ENCODE data around the gene NSDHL. TPM values are rescaled to one million over a fixed set of nuclear protein-coding genes. Genes with fewer than 3 reads are reported as not detected.
A peak's percentile ranks its signal among the peaks of the same experiment; 100 is the strongest.

The NSDHL gene
- total and polyA plus RNA-seq, 10 donors, result 6.1 to 11.2 (median 9.0) TPM

DNA sequence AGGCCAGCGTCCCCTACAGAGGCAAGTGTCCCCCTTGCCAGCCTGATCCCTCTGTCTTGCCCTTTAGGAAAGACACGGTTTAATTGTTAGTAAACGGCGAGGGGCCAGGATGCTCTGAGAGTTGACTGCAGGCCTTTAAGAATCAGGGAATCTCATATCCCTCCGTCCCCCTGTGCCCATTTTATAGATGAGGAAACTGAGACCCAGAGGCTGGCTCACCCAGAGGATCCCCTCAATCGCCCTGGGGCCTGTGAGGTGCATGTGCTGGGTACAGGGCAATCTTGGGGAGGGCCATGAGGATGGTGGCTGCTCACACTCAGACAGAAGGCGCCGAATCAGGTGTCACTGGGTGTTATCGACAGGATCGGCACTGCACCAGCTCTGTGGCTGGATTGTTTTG, 67.6 kb downstream of the NSDHL start:
- Histone ChIP-seq H3K27me3 (replicated peaks in 1 of 7) (peaks cover 0 to 48% (median 15%) of the 10 kb centered on the region in 7 donors), H3K36me3 (no peaks in the 10 kb centered on the region), H3K4me1 (peaks cover 0 to 4% (median 0%) of the 10 kb centered on the region in 6 donors), H3K4me3 (peak overlapping the region in 1 of 8 donors; percentile 50), H3K27ac (no peak overlapping the region), H3K9me3 (no peaks in the 10 kb centered on the region)
- TF ChIP-seq POLR2A (IDR thresholded peaks at IDR 0.05) (no peak), POLR2AphosphoS5 (IDR thresholded peaks at IDR 0.05) (no peak)
- TF ChIP-seq, protein P1, sequence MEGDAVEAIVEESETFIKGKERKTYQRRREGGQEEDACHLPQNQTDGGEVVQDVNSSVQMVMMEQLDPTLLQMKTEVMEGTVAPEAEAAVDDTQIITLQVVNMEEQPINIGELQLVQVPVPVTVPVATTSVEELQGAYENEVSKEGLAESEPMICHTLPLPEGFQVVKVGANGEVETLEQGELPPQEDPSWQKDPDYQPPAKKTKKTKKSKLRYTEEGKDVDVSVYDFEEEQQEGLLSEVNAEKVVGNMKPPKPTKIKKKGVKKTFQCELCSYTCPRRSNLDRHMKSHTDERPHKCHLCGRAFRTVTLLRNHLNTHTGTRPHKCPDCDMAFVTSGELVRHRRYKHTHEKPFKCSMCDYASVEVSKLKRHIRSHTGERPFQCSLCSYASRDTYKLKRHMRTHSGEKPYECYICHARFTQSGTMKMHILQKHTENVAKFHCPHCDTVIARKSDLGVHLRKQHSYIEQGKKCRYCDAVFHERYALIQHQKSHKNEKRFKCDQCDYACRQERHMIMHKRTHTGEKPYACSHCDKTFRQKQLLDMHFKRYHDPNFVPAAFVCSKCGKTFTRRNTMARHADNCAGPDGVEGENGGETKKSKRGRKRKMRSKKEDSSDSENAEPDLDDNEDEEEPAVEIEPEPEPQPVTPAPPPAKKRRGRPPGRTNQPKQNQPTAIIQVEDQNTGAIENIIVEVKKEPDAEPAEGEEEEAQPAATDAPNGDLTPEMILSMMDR (IDR thresholded peaks at IDR 0.05 in 8 of 11, conservative IDR thresholded peaks at IDR 0.05 in 3 of 11), result no peak
- no peak for DNase-seq
- intact Hi-C loops (cut with DNase I; ENCODE audit: low total_unique reads), result no loop called here
- WGBS, 5 donors, result 65 to 78% (median 72%) methylated on average over 6 to 10 of the region's 10 CpGs

DNA sequence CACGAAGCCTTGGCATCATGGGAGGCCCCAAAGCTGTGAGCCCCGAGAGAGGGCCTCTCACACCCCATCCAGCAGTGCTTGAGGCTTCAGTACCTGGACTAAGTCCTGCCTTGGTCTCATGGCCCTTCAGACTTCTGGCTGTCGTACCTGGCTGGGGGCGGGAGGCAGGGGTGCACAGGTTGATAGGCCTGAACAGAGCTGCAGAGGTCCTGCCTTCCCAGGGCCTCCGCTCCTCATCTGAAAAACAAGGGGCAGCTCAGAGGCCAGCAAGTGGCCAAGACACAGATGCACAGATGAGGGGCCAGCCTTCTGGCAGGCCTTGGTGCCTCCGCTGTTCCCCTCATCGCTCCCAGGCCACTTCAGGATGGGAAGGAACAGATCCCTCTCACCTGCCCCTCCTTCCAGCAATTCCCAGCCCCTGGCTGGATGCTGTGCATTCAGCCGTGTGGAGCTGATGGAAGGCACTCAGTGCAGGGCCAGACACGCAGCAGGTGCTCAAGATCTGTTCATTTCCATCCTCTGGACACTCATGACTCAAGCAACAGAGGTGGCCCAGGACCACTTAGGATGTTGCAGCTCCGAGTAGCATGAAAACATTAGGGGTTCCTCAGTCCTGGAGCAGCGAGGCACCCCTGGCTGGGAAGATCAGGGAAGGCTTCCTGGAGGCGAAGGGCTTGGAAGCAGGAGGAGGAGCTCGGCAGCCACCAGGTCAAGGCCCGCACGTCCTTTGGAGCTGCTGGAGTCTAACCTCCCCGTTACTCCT, 68.4 kb downstream of the NSDHL start:
- Histone ChIP-seq H3K27ac (no peak overlapping the region), H3K4me1 (peaks cover 0 to 4% (median 0%) of the 10 kb centered on the region in 6 donors), H3K27me3 (replicated peaks in 1 of 7) (peaks cover 0 to 55% (median 18%) of the 10 kb centered on the region in 7 donors), H3K36me3 (no peaks in the 10 kb centered on the region), H3K9me3 (no peaks in the 10 kb centered on the region), H3K4me3 (no peak overlapping the region)
- intact Hi-C loops (cut with DNase I; ENCODE audit: low total_unique reads), result no loop called here
- WGBS, 5 donors, result 79 to 91% (median 86%) methylated on average over 12 to 16 of the region's 16 CpGs; no CpG with 5 or more reads in 1 of the 5 donors
- peak; percentile 64 for DNase-seq
- TF ChIP-seq POLR2AphosphoS5 (IDR thresholded peaks at IDR 0.05) (no peak), POLR2A (IDR thresholded peaks at IDR 0.05) (no peak)
- TF ChIP-seq, protein P1 (IDR thresholded peaks at IDR 0.05 in 8 of 11, conservative IDR thresholded peaks at IDR 0.05 in 3 of 11), result no peak

DNA sequence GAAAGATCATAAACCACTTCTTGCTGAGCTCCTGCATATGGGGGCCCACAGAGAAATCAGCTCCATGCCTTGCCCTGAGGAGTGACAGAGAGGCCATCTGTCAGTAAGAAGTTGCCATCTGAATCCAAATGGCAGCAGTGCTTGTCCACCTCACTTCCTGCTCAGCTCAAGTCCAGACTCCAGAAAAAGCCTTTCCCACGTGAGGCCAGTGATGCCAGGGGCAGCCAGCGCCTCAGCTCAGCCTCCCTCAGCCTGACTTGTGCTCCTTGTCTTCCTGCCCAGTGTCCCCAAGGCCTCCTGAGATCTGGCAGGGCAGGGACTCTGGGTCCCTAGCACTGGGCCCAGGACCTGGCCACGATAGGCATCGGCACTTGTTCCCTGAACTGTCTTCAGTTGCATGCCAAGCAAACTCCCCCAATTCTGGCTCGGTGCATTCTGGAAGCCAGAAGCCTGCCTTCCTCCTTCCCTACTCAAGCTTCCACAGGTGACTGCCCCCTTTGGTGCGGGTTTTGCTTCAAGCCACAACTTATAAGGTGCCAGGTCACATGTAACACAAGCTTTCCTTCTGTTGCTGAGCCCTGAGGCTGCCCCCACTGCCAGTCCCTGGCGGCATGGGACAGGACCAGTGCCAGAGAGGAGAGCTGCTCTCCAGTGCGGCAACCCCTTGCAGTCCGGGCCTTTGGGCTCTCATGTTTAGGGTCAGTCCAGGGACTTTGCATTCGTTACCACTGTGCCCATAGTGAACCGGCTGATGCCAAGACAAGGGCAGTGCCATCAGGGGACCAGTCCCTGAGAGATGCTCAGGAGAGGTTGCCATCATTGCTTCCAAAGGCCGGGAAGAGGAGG, 69.2 kb downstream of the NSDHL start:
- Histone ChIP-seq H3K27me3 (replicated peaks in 1 of 7) (peaks cover 0 to 57% (median 18%) of the 10 kb centered on the region in 7 donors), H3K4me3 (no peak overlapping the region), H3K9me3 (no peaks in the 10 kb centered on the region), H3K36me3 (no peaks in the 10 kb centered on the region), H3K27ac (no peak overlapping the region), H3K4me1 (peaks cover 0 to 7% (median 0%) of the 10 kb centered on the region in 6 donors)
- TF ChIP-seq POLR2A (IDR thresholded peaks at IDR 0.05) (no peak), POLR2AphosphoS5 (IDR thresholded peaks at IDR 0.05) (no peak)
- TF ChIP-seq, protein P1 (IDR thresholded peaks at IDR 0.05 in 8 of 11, conservative IDR thresholded peaks at IDR 0.05 in 3 of 11), result no peak
- 76 to 93% (median 88%) methylated on average over 3 to 12 of the region's 12 CpGs for WGBS, 5 donors
- peak; percentile 59 for DNase-seq
- intact Hi-C loops (cut with DNase I; ENCODE audit: low total_unique reads), result no loop called here

Measured in spleen (tissue), 11 donors.